Stimulated activated CD4-positive, alpha-beta T cell treated with anti-CD3 and anti-CD28 coated beads, TNF-alpha, amount 100 ng/mL, for 24 hours (primary cell): ENCODE results near the gene TCP1.
"Not testable (repeated sequence)": the region's sequence is repeated elsewhere in the genome, so short reads cannot be mapped to it uniquely, and the experiment has no call there.

Experiments used
- DNase-seq, 3 experiments: peaks; one replicate each; pipeline ENCODE4 v3.0.0-alpha.2; 2020; ENCODE audit warnings: low read depth in 3 of 3

Gene TCP1

DNA sequence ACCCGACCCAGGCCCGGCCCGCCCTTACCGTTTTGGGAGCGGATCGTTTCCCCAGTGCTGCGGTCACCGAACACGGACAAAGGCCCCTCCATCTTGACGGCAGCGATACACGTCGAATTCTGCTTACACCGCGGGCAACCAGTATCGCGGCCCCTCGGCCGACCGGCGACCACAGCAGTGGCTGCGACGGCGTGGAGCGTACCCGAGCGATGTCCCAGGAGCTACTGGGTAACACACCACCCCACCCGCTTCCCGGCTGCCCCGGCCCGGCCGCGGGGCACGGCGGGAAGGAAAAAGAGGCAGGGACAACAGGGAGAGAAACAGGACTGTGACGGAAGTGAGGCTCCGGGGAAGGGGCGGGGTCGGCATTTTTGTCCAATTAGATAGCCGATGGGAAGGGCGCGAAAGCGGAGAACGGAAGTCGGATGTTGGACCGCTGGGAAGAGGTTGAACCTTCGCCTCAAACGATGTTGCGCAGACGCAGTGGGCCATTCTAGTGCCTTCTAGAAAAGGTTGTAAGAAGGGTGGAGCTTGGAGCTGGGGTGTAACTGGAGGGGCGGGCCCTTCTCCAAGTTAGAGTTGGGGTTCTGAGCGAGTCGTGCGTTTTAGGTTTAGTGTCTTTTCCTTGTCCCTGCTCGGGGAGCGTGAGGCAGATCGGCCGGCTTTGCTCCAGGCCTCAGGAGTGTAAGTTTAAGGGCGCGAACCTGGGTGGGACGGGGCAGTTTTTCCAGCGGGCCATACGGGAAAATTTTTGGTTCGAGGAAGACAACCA lies at the start of gene TCP1:
Gene TCP1 (minus strand): TSS at position 226 of the 772 bp plus-strand sequence. CDS start 134 bp downstream, at position 92.
- peak; percentile 98 to 99 (median 99) for DNase-seq

DNA sequence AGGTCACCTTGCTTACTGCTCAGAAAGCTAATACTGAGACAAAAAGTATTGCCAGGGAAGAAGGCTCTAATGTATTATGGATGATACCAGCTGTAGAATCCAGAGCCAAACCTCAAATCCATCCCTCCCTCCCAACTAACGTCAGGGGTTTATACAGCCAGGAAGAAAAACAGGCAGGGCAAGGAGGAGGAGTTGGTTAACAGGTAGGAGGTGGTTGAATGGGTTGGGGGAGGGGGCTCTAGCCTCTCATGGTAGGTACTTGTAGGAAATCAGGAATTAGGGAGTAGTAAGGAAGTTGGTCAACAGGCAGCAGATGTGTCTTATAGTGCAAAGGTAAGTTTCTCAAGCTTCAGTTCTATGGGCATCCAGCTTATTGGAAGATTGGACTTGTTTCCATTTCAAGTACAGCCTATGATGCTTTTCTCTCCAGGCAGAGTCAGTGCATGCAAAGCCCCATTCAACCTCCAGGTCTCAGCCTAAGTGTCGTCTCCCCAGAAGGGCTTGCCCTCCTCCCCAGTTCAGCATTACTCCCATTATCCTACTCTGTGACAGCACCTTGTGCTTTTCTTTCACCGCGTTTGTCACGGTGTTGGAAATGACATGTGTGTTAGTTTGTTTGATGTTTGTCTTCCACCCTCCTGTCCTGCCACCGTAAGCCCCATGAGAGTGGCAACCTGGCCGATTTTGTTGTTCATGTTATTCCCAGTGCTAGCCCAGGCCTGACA lies 48.8 kb upstream of the TCP1 start:
- DNase-seq, result no peak

GRCh38 chr6:159837511-159837910 lies 48.1 kb upstream of the TCP1 start:
- DNase-seq, result no peak

GRCh38 chr6:159836718-159837490 lies 47.5 kb upstream of the TCP1 start:
- no peak for DNase-seq

- no peak for DNase-seq
These were observed 44.7 kb upstream of the TCP1 start for GRCh38 chr6:159833997-159834603.

- no peak for DNase-seq
These were observed 44.2 kb upstream of the TCP1 start for GRCh38 chr6:159833556-159833955.

- no peak for DNase-seq
These were observed 43.5 kb upstream of the TCP1 start for GRCh38 chr6:159832946-159833345.

DNA sequence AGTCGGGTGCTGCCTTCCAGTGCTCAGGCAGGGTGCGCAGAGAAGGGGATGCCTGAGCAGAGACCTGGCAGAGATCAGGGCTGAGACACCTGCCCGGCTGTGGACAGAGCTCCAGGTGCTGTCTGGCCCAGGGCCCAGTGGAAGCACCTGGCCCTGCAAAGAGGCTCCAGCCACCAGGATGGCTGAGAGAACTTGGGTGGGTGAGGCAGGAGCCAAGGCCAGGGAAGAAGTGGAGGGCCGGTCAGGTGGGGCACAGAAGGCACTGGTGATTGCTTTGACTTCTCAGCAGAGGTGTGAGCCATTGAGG lies 41.9 kb upstream of the TCP1 start:
- no peak for DNase-seq

- DNase-seq, result no peak
These were observed 41.3 kb upstream of the TCP1 start for GRCh38 chr6:159830501-159831372.

- no peak for DNase-seq
These were observed 40.1 kb upstream of the TCP1 start for GRCh38 chr6:159829526-159829925.

GRCh38 chr6:159828074-159828473 lies 38.7 kb upstream of the TCP1 start:
- no peak for DNase-seq

GRCh38 chr6:159826968-159827647 lies 37.7 kb upstream of the TCP1 start:
- no peak for DNase-seq

DNA sequence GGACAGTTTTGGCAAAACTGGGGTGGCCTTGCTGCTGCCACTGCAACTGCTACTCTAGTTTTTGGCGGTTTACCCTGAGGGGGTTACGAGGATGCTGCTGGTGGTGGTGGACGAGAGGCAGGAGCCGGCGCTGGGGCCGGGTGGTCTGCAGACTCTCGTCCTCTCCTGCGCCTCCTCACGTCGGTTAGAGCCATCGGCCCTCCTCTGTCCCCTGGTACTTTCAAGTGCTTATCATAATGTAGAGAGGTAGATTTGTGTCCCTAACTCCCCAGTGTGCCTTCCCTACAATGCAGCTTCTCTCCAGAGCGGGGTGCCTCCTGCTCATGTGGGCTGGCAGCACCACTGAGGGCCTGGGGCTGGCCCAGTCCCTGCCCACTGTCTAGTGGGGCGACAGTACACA lies 36.6 kb upstream of the TCP1 start:
- no peak for DNase-seq

DNA sequence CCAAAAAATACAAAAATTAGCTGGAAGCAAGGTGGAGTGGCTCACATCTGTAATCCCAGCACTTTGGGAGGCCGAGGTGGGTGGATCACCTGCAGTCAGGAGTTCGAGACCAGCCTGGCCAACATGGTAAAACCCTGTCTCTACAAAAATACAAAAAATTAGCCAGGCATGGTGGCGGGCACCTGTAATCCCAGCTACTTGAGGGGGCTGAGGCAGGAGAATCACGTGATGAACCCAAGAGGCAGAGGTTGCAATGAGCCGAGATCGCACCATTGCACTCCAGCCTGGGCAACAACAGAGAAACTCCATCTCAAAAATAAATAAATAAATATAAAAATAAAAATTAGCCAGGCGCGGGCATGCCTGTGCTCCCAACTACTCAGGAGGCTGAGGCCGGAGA lies 35.3 kb upstream of the TCP1 start:
- not testable (repeated sequence) for DNase-seq

DNA sequence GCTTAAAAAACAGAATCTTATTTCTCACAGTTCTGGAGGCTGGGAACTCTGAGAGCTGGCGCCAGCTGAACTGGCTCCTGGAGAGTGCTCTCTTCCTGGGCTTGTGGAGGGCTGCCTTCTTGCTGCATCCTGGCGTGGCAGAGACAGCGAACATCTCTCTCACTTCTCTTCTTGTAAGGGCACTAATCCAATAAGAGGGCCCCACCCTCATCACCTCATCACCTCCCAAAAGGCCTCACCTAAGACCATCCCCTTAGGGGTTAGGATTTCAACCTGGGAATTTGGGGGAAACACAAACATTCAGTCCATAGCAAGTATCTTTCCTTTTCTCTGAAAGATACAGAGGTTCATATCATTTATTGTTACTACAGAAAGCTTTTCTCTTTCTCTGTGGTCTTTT lies 34.6 kb upstream of the TCP1 start:
- no peak for DNase-seq

DNA sequence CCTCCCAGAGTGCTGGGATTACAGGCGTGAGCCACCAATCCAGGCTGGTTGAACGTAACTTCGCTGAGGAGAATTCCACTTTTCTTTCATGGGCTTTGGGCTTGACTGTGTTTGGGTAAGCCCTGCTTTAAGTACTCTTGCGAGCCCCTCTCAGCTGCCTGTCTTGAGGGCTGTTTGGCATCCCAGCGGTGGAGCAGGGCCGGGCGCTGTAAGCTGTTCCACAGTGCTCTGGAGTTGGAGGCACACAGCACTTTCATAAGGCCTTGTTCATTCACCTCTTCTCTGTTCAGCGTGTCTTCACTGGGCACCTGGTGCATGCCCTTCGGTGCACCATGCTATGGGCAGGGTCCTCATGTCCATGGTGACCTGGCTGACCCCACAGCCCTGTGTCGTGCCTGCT lies 32.3 kb upstream of the TCP1 start:
- no peak for DNase-seq

- DNase-seq, result no peak
These were observed 31.7 kb upstream of the TCP1 start for GRCh38 chr6:159821122-159821521.

GRCh38 chr6:159819932-159820640 lies 30.7 kb upstream of the TCP1 start:
- peak in 1 of 3 experiments; percentile 27 for DNase-seq

DNA sequence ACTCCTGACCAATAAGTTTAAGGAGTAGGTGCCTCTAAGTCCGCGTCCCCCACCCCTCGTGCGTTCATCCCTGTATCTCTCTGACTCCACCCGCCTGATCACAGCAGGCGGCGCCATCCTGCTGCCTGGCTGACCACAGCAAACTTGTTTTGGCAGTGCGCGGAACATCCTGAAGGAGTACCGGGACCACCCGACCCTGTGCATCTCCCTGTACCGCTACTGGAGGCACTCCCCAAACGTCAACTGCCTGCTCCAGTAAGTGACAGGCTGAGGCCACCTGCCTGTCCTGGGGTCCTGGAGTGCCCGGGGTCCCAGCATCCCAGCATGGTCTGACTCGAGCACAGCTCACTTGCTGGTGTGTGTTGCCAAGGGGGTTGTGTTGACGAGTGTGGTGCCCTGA lies 29.7 kb upstream of the TCP1 start:
- DNase-seq, result no peak
